BLaER1 (cell line): ENCODE results near the gene RETSAT.
A peak's percentile ranks its signal among the peaks of the same experiment; 100 is the strongest.

ENCODE experiments used
- H3K27ac ChIP-seq: shearing (Covaris generic); formaldehyde crosslinking; 2 replicates; pipeline ENCODE4 v1.8.1; 2022
- H3K27me3 ChIP-seq: shearing (Covaris generic); formaldehyde crosslinking; 2 replicates; pipeline ENCODE4 v1.8.1; 2022
- H3K36me3 ChIP-seq: shearing (Covaris generic); formaldehyde crosslinking; 2 replicates; pipeline ENCODE4 v1.8.1; 2022
- H3K4me1 ChIP-seq: shearing (Covaris generic); formaldehyde crosslinking; 2 replicates; pipeline ENCODE4 v1.8.1; 2022
- H3K4me2 ChIP-seq: shearing (Covaris generic); formaldehyde crosslinking; 2 replicates; pipeline ENCODE4 v1.8.1; 2022
- H3K4me3 ChIP-seq: shearing (Covaris generic); formaldehyde crosslinking; 2 replicates; pipeline ENCODE4 v1.8.1; 2022
- H3K9ac ChIP-seq: shearing (Covaris generic); formaldehyde crosslinking; 2 replicates; pipeline ENCODE4 v1.8.1; 2022
- H3K9me3 ChIP-seq: shearing (Covaris generic); formaldehyde crosslinking; 2 replicates; pipeline ENCODE4 v1.8.1; 2022
- H4K20me1 ChIP-seq: shearing (Covaris generic); formaldehyde crosslinking; 2 replicates; pipeline ENCODE4 v1.8.1; 2022
- Cebpa-rat ChIP-seq: shearing (Covaris generic); IDR thresholded peaks from 2 replicates; pipeline ENCODE4 v1.8.1; 2022

The RETSAT gene

GRCh38 chr2:85354286-85355072, at the start of gene RETSAT, which contains the start of gene ELMOD3:
TSS of gene RETSAT (minus strand) at chr2:85354528. CDS start at chr2:85354507, 21 bp downstream.
TSS of gene ELMOD3 (plus strand) at chr2:85354769. CDS start at chr2:85357199, 2,430 bp downstream.
- H3K36me3 ChIP-seq = peaks cover 60% of the 10 kb centered on the region
- no peaks in the 10 kb centered on the region for H3K9me3 ChIP-seq
- no peaks in the 10 kb centered on the region for H4K20me1 ChIP-seq
- H3K4me2 ChIP-seq = peak within 1 kb of the TSS; percentile 90
- no peaks in the 10 kb centered on the region for H3K27me3 ChIP-seq
- peak within 1 kb of the TSS; percentile 87 for H3K27ac ChIP-seq
- H3K4me1 ChIP-seq = peaks cover 38% of the 10 kb centered on the region
- H3K9ac ChIP-seq = peak within 1 kb of the TSS; percentile 94
- H3K4me3 ChIP-seq = peak within 1 kb of the TSS; percentile 85
- TF ChIP-seq Cebpa-rat = no peak

- TF ChIP-seq Cebpa-rat = no peak
- peaks cover 9% of the 10 kb centered on the region; the same call in 1 of the 2 replicates for H3K9me3 ChIP-seq
- no peak overlapping the region for H3K4me3 ChIP-seq
- no peaks in the 10 kb centered on the region for H3K27me3 ChIP-seq
- peak overlapping the region; percentile 78 for H3K27ac ChIP-seq
- H3K4me1 ChIP-seq = peaks cover 51% of the 10 kb centered on the region
- H3K9ac ChIP-seq = peak overlapping the region; percentile 48; the same call in 1 of the 2 replicates
- H3K36me3 ChIP-seq = peaks cover 50% of the 10 kb centered on the region
- H4K20me1 ChIP-seq = no peaks in the 10 kb centered on the region
- H3K4me2 ChIP-seq = peak overlapping the region; percentile 65
These were observed 47.5 kb upstream of the RETSAT start for GRCh38 chr2:85401844-85402243.

DNA sequence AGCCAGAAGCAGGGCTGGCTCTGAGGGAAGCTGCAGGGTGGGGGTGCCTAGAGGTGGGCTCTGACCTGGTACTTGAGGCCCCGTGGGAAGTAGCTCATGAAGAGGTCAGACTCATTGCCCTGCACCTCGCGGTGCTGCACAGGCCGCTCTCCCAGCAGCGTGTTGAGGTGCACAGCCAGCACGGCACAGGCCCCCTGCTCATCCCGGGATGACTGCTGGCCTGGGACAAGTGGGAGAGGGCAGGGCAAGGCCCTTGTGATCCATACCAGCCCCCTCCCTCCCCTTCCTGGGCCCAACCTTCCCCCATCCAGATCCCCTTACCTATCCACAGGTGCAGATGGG, 47.1 kb upstream of the RETSAT start:
- Histone ChIP-seq H3K27ac (peak overlapping the region; percentile 78), H3K27me3 (no peaks in the 10 kb centered on the region), H3K36me3 (peaks cover 54% of the 10 kb centered on the region), H3K4me2 (peak overlapping the region; percentile 65), H3K4me1 (peaks cover 47% of the 10 kb centered on the region), H4K20me1 (no peaks in the 10 kb centered on the region), H3K9ac (0 out of 2 replicates have a peak overlapping the region, but pooled peaks have one; percentile 48), H3K4me3 (no peak overlapping the region), H3K9me3 (peaks cover 9% of the 10 kb centered on the region; the same call in 1 of the 2 replicates)
- no peak for TF ChIP-seq Cebpa-rat

DNA sequence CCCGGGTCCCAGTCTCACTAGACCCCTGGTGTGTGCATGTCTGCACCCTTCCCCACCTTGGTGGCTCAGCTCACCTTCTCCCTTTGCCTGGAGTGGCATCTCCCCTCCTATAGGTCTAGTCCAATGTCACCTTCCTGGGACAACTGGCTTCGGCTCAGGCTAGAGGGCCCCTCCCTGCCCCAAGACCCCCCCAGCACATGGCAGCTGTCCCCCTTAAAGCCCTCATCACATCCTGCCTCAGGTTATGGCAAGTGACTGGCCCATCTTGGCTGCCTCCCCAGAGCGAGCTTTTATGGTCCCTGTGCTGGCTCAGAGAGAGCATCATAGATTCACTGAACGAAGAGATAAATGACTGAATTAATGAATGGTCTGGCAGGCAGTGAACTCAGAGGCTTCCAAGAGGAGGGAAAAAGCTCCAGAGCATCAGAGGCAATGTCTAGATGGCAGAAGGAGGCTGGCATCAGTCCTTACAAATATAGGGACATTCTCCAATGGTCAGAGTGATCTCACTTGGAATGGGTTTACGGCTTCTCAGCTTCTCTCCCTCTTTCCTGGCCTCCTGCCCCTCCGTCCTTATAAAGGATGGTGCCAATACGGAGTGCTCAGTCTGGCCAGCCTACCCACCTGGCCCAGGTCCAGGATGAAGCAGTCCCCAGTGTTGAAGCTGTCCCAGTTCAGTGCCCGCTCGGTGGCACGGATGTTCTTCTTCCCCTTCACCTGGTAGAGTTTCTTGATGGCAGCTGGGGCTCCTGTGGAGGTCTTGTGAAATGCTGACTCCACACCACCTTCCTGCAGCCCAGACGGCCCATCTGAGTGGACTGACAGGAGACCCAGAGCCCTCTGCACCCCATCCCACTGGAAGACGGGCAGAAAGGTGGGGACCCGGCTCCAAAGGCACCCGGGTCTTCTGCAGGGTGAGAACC, 46.5 kb upstream of the RETSAT start:
- peaks cover 60% of the 10 kb centered on the region for H3K36me3 ChIP-seq
- peaks cover 41% of the 10 kb centered on the region for H3K4me1 ChIP-seq
- peaks cover 9% of the 10 kb centered on the region; the same call in 1 of the 2 replicates for H3K9me3 ChIP-seq
- H3K4me3 ChIP-seq = no peak overlapping the region
- H3K9ac ChIP-seq = no peak overlapping the region
- no peaks in the 10 kb centered on the region for H4K20me1 ChIP-seq
- H3K4me2 ChIP-seq = peak overlapping the region; percentile 65; the same call in 1 of the 2 replicates
- H3K27me3 ChIP-seq = no peaks in the 10 kb centered on the region
- H3K27ac ChIP-seq = peak overlapping the region; percentile 78
- TF ChIP-seq Cebpa-rat = no peak

GRCh38 chr2:85400023-85400422, 45.7 kb upstream of the RETSAT start:
- no peak overlapping the region for H3K27ac ChIP-seq
- H3K9me3 ChIP-seq = peaks cover 9% of the 10 kb centered on the region; the same call in 1 of the 2 replicates
- H3K4me1 ChIP-seq = peaks cover 33% of the 10 kb centered on the region
- no peak overlapping the region for H3K9ac ChIP-seq
- H4K20me1 ChIP-seq = no peaks in the 10 kb centered on the region
- H3K36me3 ChIP-seq = peaks cover 68% of the 10 kb centered on the region
- H3K4me2 ChIP-seq = no peak overlapping the region
- TF ChIP-seq Cebpa-rat = no peak
- no peak overlapping the region for H3K4me3 ChIP-seq
- no peaks in the 10 kb centered on the region for H3K27me3 ChIP-seq

DNA sequence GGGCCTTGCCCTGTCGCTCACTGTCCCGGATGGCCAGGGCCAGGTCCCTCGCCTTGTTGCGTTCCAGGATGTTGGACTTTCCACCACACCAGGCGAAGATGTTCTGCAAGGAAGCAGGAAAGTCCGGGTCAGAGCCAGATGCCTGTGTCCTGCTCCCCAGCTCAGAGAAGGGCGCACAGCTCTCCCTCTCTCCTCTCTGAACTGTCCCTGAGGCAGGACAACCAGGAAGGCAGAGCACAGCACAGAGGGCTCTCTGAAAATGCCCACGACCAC, 44.8 kb upstream of the RETSAT start:
- Histone ChIP-seq H3K4me1 (peaks cover 26% of the 10 kb centered on the region), H3K4me2 (no peak overlapping the region), H3K36me3 (peaks cover 77% of the 10 kb centered on the region), H3K9me3 (peaks cover 9% of the 10 kb centered on the region; the same call in 1 of the 2 replicates), H3K4me3 (no peak overlapping the region), H4K20me1 (no peaks in the 10 kb centered on the region), H3K27ac (no peak overlapping the region), H3K27me3 (no peaks in the 10 kb centered on the region), H3K9ac (no peak overlapping the region)
- no peak for TF ChIP-seq Cebpa-rat

DNA sequence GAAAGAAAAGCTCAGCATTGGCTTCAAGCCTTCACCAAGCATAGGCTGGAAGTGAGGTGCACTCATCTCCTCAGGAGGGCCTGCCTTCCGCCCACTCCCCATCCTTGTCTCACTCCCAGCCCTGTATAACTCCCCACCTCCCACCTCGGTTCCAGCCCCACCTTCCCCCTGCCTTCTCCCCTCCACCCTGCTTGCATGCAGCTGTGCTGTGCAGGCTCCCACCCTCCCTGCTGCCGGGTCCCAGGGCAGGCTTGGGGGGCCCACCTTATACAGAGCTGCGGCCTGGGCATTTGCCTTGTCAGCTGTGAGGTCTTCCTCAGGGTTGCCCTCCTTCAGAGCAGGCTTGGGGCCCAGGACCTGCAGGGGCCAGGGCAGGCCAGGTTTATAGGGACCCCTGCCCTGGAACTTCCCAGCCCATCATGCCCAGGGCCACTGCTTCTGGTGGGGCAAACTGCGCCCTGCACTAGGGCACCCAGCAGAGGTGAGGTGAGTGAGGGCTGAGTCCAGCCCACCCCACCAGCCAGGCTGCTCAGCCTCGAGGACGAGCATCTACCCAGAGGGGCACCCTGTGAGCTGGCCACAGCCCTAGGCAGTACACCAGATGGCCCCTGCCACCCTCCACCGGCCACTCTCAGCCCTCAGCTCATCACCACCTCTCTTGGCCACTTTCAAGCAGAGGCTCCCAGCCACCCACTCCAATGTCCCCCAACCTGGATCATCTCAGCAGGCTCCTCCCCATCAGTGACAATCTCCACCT, 44.3 kb upstream of the RETSAT start:
- Histone ChIP-seq H3K4me1 (peaks cover 29% of the 10 kb centered on the region), H4K20me1 (no peaks in the 10 kb centered on the region), H3K9me3 (peaks cover 5% of the 10 kb centered on the region; the same call in 1 of the 2 replicates), H3K9ac (0 out of 2 replicates have a peak overlapping the region, but pooled peaks have one; percentile 12), H3K27ac (peak overlapping the region; percentile 18; the same call in 1 of the 2 replicates), H3K36me3 (peaks cover 82% of the 10 kb centered on the region), H3K4me3 (no peak overlapping the region), H3K4me2 (no peak overlapping the region), H3K27me3 (no peaks in the 10 kb centered on the region)
- no peak for TF ChIP-seq Cebpa-rat

GRCh38 chr2:85397925-85398331, 43.6 kb upstream of the RETSAT start:
- no peak for TF ChIP-seq Cebpa-rat
- H3K27ac ChIP-seq = peak overlapping the region; percentile 14; the same call in 1 of the 2 replicates
- H3K9me3 ChIP-seq = no peaks in the 10 kb centered on the region
- H3K4me3 ChIP-seq = no peak overlapping the region
- peaks cover 33% of the 10 kb centered on the region for H3K4me1 ChIP-seq
- no peaks in the 10 kb centered on the region for H4K20me1 ChIP-seq
- H3K27me3 ChIP-seq = no peaks in the 10 kb centered on the region
- H3K4me2 ChIP-seq = no peak overlapping the region
- H3K9ac ChIP-seq = 0 out of 2 replicates have a peak overlapping the region, but pooled peaks have one; percentile 12
- H3K36me3 ChIP-seq = peaks cover 83% of the 10 kb centered on the region
